OCI-LY1 (cell line): ENCODE results near the gene KCP.
A peak's percentile ranks its signal among the peaks of the same experiment; 100 is the strongest.

Experiments used
- CTCF ChIP-seq: fragments of 200-600 bp; sonication (generic), shearing (Covaris generic); IDR thresholded peaks from 2 replicates; pipeline ENCODE4 v1.5.1; 2017; ENCODE audit warnings: mild to moderate bottlenecking, antibody characterized with exemption, low read length, moderate library complexity, mixed read lengths
- EZH2 ChIP-seq: fragments of 200-600 bp; sonication (generic), shearing (Covaris generic); IDR thresholded peaks from 2 replicates; pipeline ENCODE4 v1.8.0; 2017; ENCODE audit warnings: borderline replicate concordance, mixed run types, mild to moderate bottlenecking, antibody characterized with exemption, low read length, moderate library complexity, mixed read lengths

- no peak for TF ChIP-seq EZH2
- TF ChIP-seq CTCF: peak; percentile 84
Measured at GRCh38 chr7:128946936-128947830, 36.7 kb upstream of the KCP start.
